Sigmoid colon (tissue), 4 donors: ENCODE data around the gene MYOF.

Experiments used
- EP300 ChIP-seq, 4 donors: sonication (generic); formaldehyde crosslinking; IDR thresholded peaks; one replicate each; pipeline ENCODE4 v1.6.1; 2017; ENCODE audit warnings: antibody characterized with exemption in 4 of 4
- POLR2A ChIP-seq, 2 donors: fragments of 450-650 bp; IDR thresholded peaks; one replicate each; pipeline ENCODE4 v1.6.1; 2016; ENCODE audit warnings: antibody characterized with exemption in 2 of 2, mild to moderate bottlenecking in 2 of 2, moderate library complexity in 2 of 2
- TF ChIP-seq, protein P1 (sequence below), 4 experiments: fragments of 450-650 bp in 3 of 4; fragments of 200-600 bp in 1 of 4; IDR thresholded peaks; one replicate each; pipeline ENCODE4 v1.5.1; 2016 to 2019; ENCODE audit warnings: antibody characterized with exemption in 4 of 4, mild to moderate bottlenecking in 3 of 4, moderate library complexity in 2 of 4

DNA sequence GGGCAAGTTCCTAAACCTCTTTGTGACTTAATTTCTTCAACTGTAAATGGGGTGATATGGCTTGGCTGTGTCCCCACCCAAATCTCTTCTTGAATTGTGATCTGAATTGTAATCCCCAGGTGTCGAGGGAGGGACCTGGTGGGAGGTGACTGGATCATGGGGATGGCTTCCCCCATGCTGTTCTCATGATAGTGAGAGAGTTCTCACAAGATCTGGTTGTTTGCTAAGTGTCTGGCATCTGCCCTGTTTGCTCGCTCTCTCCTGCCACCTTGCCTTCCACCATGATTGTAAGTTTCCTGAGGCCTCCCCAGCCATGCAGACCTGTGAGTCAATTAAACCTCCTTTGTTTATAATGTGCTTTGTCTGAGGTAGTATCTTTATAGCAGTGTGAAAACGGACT, 177.0 kb downstream of the MYOF start:
- TF ChIP-seq, protein P1, sequence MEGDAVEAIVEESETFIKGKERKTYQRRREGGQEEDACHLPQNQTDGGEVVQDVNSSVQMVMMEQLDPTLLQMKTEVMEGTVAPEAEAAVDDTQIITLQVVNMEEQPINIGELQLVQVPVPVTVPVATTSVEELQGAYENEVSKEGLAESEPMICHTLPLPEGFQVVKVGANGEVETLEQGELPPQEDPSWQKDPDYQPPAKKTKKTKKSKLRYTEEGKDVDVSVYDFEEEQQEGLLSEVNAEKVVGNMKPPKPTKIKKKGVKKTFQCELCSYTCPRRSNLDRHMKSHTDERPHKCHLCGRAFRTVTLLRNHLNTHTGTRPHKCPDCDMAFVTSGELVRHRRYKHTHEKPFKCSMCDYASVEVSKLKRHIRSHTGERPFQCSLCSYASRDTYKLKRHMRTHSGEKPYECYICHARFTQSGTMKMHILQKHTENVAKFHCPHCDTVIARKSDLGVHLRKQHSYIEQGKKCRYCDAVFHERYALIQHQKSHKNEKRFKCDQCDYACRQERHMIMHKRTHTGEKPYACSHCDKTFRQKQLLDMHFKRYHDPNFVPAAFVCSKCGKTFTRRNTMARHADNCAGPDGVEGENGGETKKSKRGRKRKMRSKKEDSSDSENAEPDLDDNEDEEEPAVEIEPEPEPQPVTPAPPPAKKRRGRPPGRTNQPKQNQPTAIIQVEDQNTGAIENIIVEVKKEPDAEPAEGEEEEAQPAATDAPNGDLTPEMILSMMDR (IDR thresholded peaks at IDR 0.05): no peak
- TF ChIP-seq POLR2A (IDR thresholded peaks at IDR 0.05) (no peak), EP300 (IDR thresholded peaks at IDR 0.05) (no peak)
